Fibroblast of skin of back (primary cell): ENCODE measurements around the gene C1orf94.
"Not testable (repeated sequence)": the region's sequence is repeated elsewhere in the genome, so short reads cannot be mapped to it uniquely, and the experiment has no call there.

Experiments used
- DNase-seq: peaks from one replicate; pipeline ENCODE4 v3.0.0-alpha.2; 2013

Gene C1orf94

GRCh38 chr1:34164771-34165391 is 11.8 kb upstream of the C1orf94 start, which contains the start of gene CSMD2:
Gene CSMD2, minus strand, starts transcription at chr1:34165230. Its CDS starts 133 bp downstream, at chr1:34165097.
- DNase-seq = peak; percentile 82

GRCh38 chr1:34165422-34165921 is 11.2 kb upstream of the C1orf94 start:
- peak; percentile 20 for DNase-seq

- peak; percentile 37 for DNase-seq
These were observed 10.5 kb upstream of the C1orf94 start for GRCh38 chr1:34166191-34166624.

GRCh38 chr1:34166625-34167361 is 9.9 kb upstream of the C1orf94 start:
- peak; percentile 78 for DNase-seq

GRCh38 chr1:34167389-34167788 is 9.3 kb upstream of the C1orf94 start:
- DNase-seq = peak; percentile 27

- no peak for DNase-seq
These were observed 963 bp upstream of the C1orf94 start for GRCh38 chr1:34175744-34176143.

GRCh38 chr1:34178072-34178471 is 1.4 kb downstream of the C1orf94 start:
- no peak for DNase-seq

GRCh38 chr1:34183381-34183780 is 6.7 kb downstream of the C1orf94 start:
- not testable (repeated sequence) for DNase-seq

GRCh38 chr1:34186741-34187494 is 10.2 kb downstream of the C1orf94 start:
- DNase-seq = no peak

GRCh38 chr1:34188418-34188817 is 11.7 kb downstream of the C1orf94 start:
- no peak for DNase-seq

GRCh38 chr1:34188985-34189384 is 12.3 kb downstream of the C1orf94 start:
- no peak for DNase-seq

GRCh38 chr1:34190692-34191091 is 14.0 kb downstream of the C1orf94 start:
- no peak for DNase-seq

- no peak for DNase-seq
These were observed 15.9 kb downstream of the C1orf94 start for GRCh38 chr1:34192621-34193020.

GRCh38 chr1:34199927-34200326 is 23.2 kb downstream of the C1orf94 start:
- DNase-seq = peak; percentile 63

GRCh38 chr1:34212673-34213072 is 36.0 kb downstream of the C1orf94 start:
- DNase-seq = no peak

GRCh38 chr1:34213956-34214355 is 37.2 kb downstream of the C1orf94 start:
- DNase-seq = no peak

- no peak for DNase-seq
These were observed 54.7 kb downstream of the C1orf94 start for GRCh38 chr1:34231441-34231840.

GRCh38 chr1:34235594-34235993 is 58.9 kb downstream of the C1orf94 start:
- no peak for DNase-seq

GRCh38 chr1:34236089-34236488 is 59.4 kb downstream of the C1orf94 start:
- DNase-seq = no peak

GRCh38 chr1:34237151-34237815 is 60.6 kb downstream of the C1orf94 start:
- no peak for DNase-seq

- no peak for DNase-seq
These were observed 69.3 kb downstream of the C1orf94 start for GRCh38 chr1:34245967-34246366.

GRCh38 chr1:34250342-34250741 is 73.6 kb downstream of the C1orf94 start:
- no peak for DNase-seq
